Lower leg skin (tissue), 4 donors: ENCODE data around the gene CFL1. TPM values are rescaled to one million over a fixed set of nuclear protein-coding genes. Genes with fewer than 3 reads are reported as not detected.
"Not testable (repeated sequence)": the region's sequence is repeated elsewhere in the genome, so short reads cannot be mapped to it uniquely, and the experiment has no call there.

Experiments
- DNase-seq, 2 donors: peaks; one replicate each; pipeline ENCODE4 v3.0.0-alpha.2; 2019; ENCODE audit warnings: low spot score in 2 of 2
- H3K4me3 ChIP-seq: fragments of 200-600 bp; sonication (generic); 2 replicates; pipeline ENCODE4 v1.5.1; 2017; ENCODE audit warnings: mild to moderate bottlenecking, low read depth; ENCODE audit not compliant: poor library complexity, severe bottlenecking
- CTCF ChIP-seq, 3 donors: fragments of 450-650 bp; IDR thresholded peaks; one replicate each; pipeline ENCODE4 v1.5.1; 2016; ENCODE audit warnings: antibody characterized with exemption in 3 of 3, mild to moderate bottlenecking in 3 of 3, moderate library complexity in 2 of 3
- POLR2A ChIP-seq, 2 donors: fragments of 450-650 bp; IDR thresholded peaks; one replicate each; pipeline ENCODE4 v1.6.1; 2016 to 2017; ENCODE audit warnings: antibody characterized with exemption in 2 of 2, mild to moderate bottlenecking in 1 of 2, moderate library complexity in 1 of 2
- WGBS, 2 donors: methylation state at CpG; one replicate each; pipeline ENCODE4 v1.1.5; 2018; 5-methylcytosine and 5-hydroxymethylcytosine counted together
- intact Hi-C: fragments of 100-400 bp; cut with DNase I; formaldehyde crosslinking; loops from one replicate; pipeline ENCODE4 v1.15.0; 2023; ENCODE audit warnings: low total_unique reads
- total RNA-seq, 4 donors: library from RNA; depleted of rRNA; stranded (reverse); fragments of >200 nt; gene quantifications; one replicate each; pipeline ENCODE4 v1.1.0, GENCODE V29; 2016

Gene CFL1
- total RNA-seq, 4 donors from 2014 or later, result 417 to 706 (median 504) TPM

GRCh38 chr11:65895482-65895981 is 37.6 kb upstream of the CFL1 start:
- H3K4me3 ChIP-seq, result no peak overlapping the region
- WGBS, 2 donors, result 81 to 86% methylated on average over 5 of the region's 5 CpGs
- no peak for DNase-seq
- intact Hi-C loops, result no loop called here
- no peak for TF ChIP-seq CTCF (IDR thresholded peaks at IDR 0.05)
- TF ChIP-seq POLR2A (IDR thresholded peaks at IDR 0.05), result no peak

GRCh38 chr11:65894034-65894591 is 36.1 kb upstream of the CFL1 start:
- 79 to 84% methylated on average over 14 to 16 of the region's 16 CpGs for WGBS, 2 donors
- H3K4me3 ChIP-seq, result no peak overlapping the region
- DNase-seq, result peak in 1 of 2 donors; percentile 87
- TF ChIP-seq CTCF (IDR thresholded peaks at IDR 0.05) (no peak), POLR2A (IDR thresholded peaks at IDR 0.05) (no peak)
- intact Hi-C loops, result no loop called here

- intact Hi-C loops, result no loop called here
- no peak overlapping the region for H3K4me3 ChIP-seq
- DNase-seq, result no peak
- 73 to 74% methylated on average over 10 of the region's 10 CpGs for WGBS, 2 donors
- TF ChIP-seq CTCF (IDR thresholded peaks at IDR 0.05), result no peak
- no peak for TF ChIP-seq POLR2A (IDR thresholded peaks at IDR 0.05)
These were observed 34.8 kb upstream of the CFL1 start for GRCh38 chr11:65892661-65893317.

GRCh38 chr11:65892137-65892540 is 34.2 kb upstream of the CFL1 start:
- H3K4me3 ChIP-seq, intact Hi-C loops, DNase-seq: not testable (repeated sequence)
- WGBS, 2 donors, result 64 to 66% methylated on average over 4 to 5 of the region's 5 CpGs

GRCh38 chr11:65891219-65892136 is 33.5 kb upstream of the CFL1 start:
- intact Hi-C loops, result no loop called here
- WGBS, 2 donors, result 18 to 20% methylated on average over 29 to 34 of the region's 57 CpGs
- peak in 1 of 2 donors; percentile 91 for DNase-seq
- TF ChIP-seq POLR2A (IDR thresholded peaks at IDR 0.05), result no peak
- TF ChIP-seq CTCF (IDR thresholded peaks at IDR 0.05), result no peak
- peak overlapping the region; percentile 58 for H3K4me3 ChIP-seq
